Measurements from ENCODE around the gene HCN3.

HCN3 gene

DNA sequence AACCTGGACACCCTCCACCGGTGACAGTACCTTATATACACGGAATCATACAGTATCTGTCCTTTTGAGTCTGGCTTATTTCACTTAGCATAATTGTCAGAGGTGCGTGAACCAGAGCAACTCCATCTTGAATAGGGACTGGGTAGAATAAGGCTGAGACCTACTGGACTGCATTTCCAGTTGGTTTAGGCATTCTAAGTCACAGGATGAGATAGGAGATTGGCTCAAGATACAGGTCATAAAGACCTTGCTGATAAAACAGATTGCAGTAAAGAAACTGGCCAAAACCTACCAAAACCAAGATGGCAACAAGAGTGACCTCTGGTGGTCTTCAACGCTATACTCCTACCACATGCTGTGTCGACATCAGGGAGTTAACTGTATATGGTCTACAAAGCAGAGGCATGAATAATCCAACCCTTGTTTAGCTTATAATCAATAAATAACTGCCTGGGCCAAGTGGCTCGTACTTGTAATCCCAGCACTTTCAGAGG, 30.0 kb downstream of the HCN3 start:
- H3K9me3 ChIP-seq (ENCODE audit: control insufficient read depth in 1 of 2, low read length in 2 of 2): no peaks in the 10 kb centered on the region
- H3K36me3 ChIP-seq (ENCODE audit: control insufficient read depth in 1 of 2, insufficient read depth in 2 of 2, low read length in 2 of 2): peaks cover 3 to 11% of the 10 kb centered on the region in 2 donors
- no peak overlapping the region for H3K27ac ChIP-seq (ENCODE audit: low read depth, low read length)
- no peak overlapping the region for H3K9ac ChIP-seq (ENCODE audit: low read depth in 1 of 2, low read length in 2 of 2)
- no peaks in the 10 kb centered on the region for H3K27me3 ChIP-seq (ENCODE audit: control insufficient read depth in 1 of 2, insufficient read depth in 2 of 2, low read length in 2 of 2)
- no peak overlapping the region for H3K4me3 ChIP-seq (ENCODE audit: low read depth in 1 of 2, low read length in 2 of 2)
- peaks cover 20 to 27% of the 10 kb centered on the region in 2 donors for H3K4me1 ChIP-seq (ENCODE audit: control insufficient read depth in 1 of 2, insufficient read depth in 2 of 2, low read length in 2 of 2)

DNA sequence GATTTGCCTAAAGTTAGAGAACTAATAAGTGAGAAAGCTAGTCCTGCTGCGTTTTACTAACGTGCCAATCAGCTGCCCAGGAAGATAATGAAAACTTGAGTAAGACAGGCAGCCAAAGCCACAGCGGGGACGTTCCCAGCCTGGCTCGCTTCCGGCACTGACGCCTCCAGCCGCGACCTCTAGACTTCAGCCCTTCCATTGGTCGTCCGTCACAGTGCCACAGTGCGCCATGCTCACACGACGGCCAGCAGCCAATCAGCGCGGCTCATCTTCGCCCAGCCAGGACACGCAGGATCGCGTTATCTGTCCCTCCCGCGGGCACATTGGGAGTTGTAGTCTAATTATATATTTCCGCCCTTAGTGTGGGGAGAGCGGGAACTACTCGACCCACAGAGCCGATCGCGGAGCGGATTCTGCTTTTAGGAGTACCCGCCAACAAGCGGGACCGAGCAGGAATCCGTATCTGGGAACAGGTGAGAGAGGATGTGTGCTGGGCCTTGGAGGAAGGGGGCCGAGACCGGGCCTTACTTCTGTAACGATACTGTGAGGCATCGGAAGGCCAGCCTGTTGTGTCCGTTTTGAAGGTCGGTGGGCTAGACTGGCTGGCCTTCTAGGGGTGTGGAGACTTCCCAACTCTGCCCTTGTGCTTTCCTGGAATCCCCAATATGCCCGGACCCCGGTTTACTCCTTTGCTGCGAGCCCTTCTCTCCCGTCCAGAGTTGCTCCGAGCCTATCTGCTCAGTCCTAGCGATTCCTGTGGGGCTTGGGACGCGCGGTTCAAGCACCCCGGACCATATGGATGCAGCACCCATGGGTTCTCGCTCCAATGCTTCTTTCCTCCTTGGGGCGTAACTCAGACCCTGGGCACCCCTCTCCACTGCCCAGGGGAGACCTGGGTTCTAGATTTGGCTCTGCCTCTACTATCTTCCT, 31.5 kb downstream of the HCN3 start, which contains the start of gene FDPS:
Gene FDPS, plus strand, starts transcription at position 374 of the 930 bp plus-strand sequence. CDS start 924 bp downstream, outside the sequence.
- Histone ChIP-seq H3K4me3 (ENCODE audit: low read depth in 1 of 2, low read length in 2 of 2) (peak within 1 kb of the TSS; percentile 95), H3K9ac (ENCODE audit: low read depth in 1 of 2, low read length in 2 of 2) (peak within 1 kb of the TSS; percentile 86 to 94), H3K27ac (ENCODE audit: low read depth, low read length) (peak within 1 kb of the TSS; percentile 85), H3K9me3 (ENCODE audit: control insufficient read depth in 1 of 2, low read length in 2 of 2) (no peaks in the 10 kb centered on the region), H3K4me1 (ENCODE audit: control insufficient read depth in 1 of 2, insufficient read depth in 2 of 2, low read length in 2 of 2) (peaks cover 20 to 27% of the 10 kb centered on the region in 2 donors), H3K36me3 (ENCODE audit: control insufficient read depth in 1 of 2, insufficient read depth in 2 of 2, low read length in 2 of 2) (peaks cover 5 to 23% of the 10 kb centered on the region in 2 donors), H3K27me3 (ENCODE audit: control insufficient read depth in 1 of 2, insufficient read depth in 2 of 2, low read length in 2 of 2) (no peaks in the 10 kb centered on the region)

DNA sequence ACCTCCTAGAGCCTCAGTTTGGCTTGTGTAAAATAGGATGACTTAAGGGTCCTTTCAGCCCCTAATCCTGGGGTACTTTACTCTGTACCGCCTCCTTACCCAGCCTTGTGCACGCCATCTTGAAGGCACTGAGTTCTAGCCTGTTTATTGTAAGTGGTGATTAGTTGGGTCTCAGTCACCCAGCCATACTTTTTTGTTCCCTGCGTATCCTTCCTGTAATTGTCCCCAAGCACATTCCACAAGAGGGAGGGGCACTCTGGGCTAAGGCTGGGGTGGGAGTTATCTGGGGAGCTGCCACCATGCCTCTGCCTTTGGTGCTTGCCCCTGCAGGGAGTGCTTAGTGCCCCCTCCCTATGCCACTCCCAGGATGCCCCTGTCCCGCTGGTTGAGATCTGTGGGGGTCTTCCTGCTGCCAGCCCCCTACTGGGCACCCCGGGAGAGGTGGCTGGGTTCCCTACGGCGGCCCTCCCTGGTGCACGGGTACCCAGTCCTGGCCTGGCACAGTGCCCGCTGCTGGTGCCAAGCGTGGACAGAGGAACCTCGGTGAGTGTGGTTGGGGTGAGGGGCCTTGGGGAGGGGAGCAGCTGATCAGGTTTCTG, 32.3 kb downstream of the HCN3 start:
- Histone ChIP-seq H3K4me3 (ENCODE audit: low read depth in 1 of 2, low read length in 2 of 2) (peak overlapping the region; percentile 95), H3K27ac (ENCODE audit: low read depth, low read length) (peak overlapping the region; percentile 85), H3K4me1 (ENCODE audit: control insufficient read depth in 1 of 2, insufficient read depth in 2 of 2, low read length in 2 of 2) (peaks cover 18 to 27% of the 10 kb centered on the region in 2 donors), H3K27me3 (ENCODE audit: control insufficient read depth in 1 of 2, insufficient read depth in 2 of 2, low read length in 2 of 2) (no peaks in the 10 kb centered on the region), H3K36me3 (ENCODE audit: control insufficient read depth in 1 of 2, insufficient read depth in 2 of 2, low read length in 2 of 2) (peaks cover 5 to 27% of the 10 kb centered on the region in 2 donors), H3K9me3 (ENCODE audit: control insufficient read depth in 1 of 2, low read length in 2 of 2) (no peaks in the 10 kb centered on the region), H3K9ac (ENCODE audit: low read depth in 1 of 2, low read length in 2 of 2) (peak overlapping the region; percentile 86 to 94)

DNA sequence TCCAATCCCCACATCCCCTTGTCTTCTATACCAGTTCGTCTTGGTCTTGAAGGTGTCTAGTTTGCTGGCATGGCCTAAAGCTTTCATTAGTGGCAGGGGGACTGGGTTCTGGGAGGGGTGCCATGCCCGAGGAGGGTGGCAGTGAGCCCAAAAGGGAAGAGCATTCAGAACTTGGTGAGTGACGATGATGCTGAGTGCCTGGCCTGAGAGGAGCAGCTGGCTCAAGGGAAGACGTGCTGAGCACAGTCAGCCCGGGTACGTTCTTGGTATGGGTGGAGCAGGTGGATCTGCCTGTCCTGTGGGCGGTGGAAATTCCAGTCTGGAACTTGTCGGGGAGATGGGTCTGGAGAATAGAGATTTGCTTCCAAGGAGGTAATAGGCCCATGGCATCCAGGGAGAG, 36.0 kb downstream of the HCN3 start:
- H3K36me3 ChIP-seq (ENCODE audit: control insufficient read depth in 1 of 2, insufficient read depth in 2 of 2, low read length in 2 of 2): peaks cover 5 to 38% of the 10 kb centered on the region in 2 donors

DNA sequence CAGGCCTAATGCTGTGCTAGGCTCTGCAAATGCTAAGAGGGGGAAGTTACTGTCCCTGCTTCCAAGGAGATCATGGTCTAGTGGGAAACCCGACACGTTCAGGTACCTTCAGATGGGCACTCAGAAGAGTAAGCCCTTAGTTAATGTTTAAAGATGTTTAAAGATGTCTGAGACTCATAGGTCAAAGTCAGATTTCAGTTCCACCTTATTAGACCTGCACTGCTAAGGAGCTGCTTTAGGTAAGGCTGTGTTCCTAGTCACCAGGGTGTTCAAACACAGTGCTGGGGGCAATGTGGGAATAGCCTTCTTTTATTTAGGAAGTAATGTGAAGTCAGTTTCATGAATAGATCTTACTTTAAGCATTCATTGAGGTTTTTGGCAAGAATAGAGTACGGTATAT, 39.7 kb downstream of the HCN3 start:
- Histone ChIP-seq H3K4me1 (ENCODE audit: control insufficient read depth in 1 of 2, insufficient read depth in 2 of 2, low read length in 2 of 2) (peaks cover 22 to 32% of the 10 kb centered on the region in 2 donors), H3K9me3 (ENCODE audit: control insufficient read depth in 1 of 2, low read length in 2 of 2) (no peaks in the 10 kb centered on the region), H3K9ac (ENCODE audit: low read depth in 1 of 2, low read length in 2 of 2) (no peak overlapping the region), H3K36me3 (ENCODE audit: control insufficient read depth in 1 of 2, insufficient read depth in 2 of 2, low read length in 2 of 2) (peaks cover 10 to 49% of the 10 kb centered on the region in 2 donors), H3K4me3 (ENCODE audit: low read depth in 1 of 2, low read length in 2 of 2) (peak overlapping the region in 1 of 2 donors; percentile 31), H3K27ac (ENCODE audit: low read depth, low read length) (no peak overlapping the region), H3K27me3 (ENCODE audit: control insufficient read depth in 1 of 2, insufficient read depth in 2 of 2, low read length in 2 of 2) (no peaks in the 10 kb centered on the region)

More for the DNA sequence above, 36.0 kb downstream of the HCN3 start:
- Histone ChIP-seq H3K4me3 (ENCODE audit: low read depth in 1 of 2, low read length in 2 of 2) (no peak overlapping the region), H3K27ac (ENCODE audit: low read depth, low read length) (no peak overlapping the region), H3K4me1 (ENCODE audit: control insufficient read depth in 1 of 2, insufficient read depth in 2 of 2, low read length in 2 of 2) (peaks cover 22 to 29% of the 10 kb centered on the region in 2 donors), H3K9ac (ENCODE audit: low read depth in 1 of 2, low read length in 2 of 2) (no peak overlapping the region), H3K9me3 (ENCODE audit: control insufficient read depth in 1 of 2, low read length in 2 of 2) (no peaks in the 10 kb centered on the region), H3K27me3 (ENCODE audit: control insufficient read depth in 1 of 2, insufficient read depth in 2 of 2, low read length in 2 of 2) (no peaks in the 10 kb centered on the region)

DNA sequence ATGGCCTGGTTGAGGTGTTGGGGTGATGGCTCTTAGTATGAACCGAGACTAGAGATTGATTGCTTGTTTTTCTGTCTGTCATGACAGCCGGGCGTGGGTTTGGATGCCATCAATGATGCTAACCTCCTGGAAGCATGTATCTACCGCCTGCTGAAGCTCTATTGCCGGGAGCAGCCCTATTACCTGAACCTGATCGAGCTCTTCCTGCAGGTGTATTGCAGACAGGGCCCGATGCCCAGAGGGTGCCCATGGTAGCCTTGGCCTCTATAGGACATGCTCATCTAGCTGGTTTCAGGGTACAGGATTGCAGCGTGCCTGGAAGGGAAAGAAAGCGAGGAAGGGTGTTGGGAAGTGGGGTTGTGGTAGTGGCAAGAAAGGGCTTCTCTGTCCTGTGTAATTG, 40.8 kb downstream of the HCN3 start:
- no peaks in the 10 kb centered on the region for H3K27me3 ChIP-seq (ENCODE audit: control insufficient read depth in 1 of 2, insufficient read depth in 2 of 2, low read length in 2 of 2)
- peaks cover 5 to 39% of the 10 kb centered on the region in 2 donors for H3K36me3 ChIP-seq (ENCODE audit: control insufficient read depth in 1 of 2, insufficient read depth in 2 of 2, low read length in 2 of 2)
- H3K9ac ChIP-seq (ENCODE audit: low read depth in 1 of 2, low read length in 2 of 2): no peak overlapping the region
- H3K27ac ChIP-seq (ENCODE audit: low read depth, low read length): no peak overlapping the region
- H3K9me3 ChIP-seq (ENCODE audit: control insufficient read depth in 1 of 2, low read length in 2 of 2): no peaks in the 10 kb centered on the region
- H3K4me1 ChIP-seq (ENCODE audit: control insufficient read depth in 1 of 2, insufficient read depth in 2 of 2, low read length in 2 of 2): peaks cover 30 to 40% of the 10 kb centered on the region in 2 donors
- H3K4me3 ChIP-seq (ENCODE audit: low read depth in 1 of 2, low read length in 2 of 2): no peak overlapping the region

DNA sequence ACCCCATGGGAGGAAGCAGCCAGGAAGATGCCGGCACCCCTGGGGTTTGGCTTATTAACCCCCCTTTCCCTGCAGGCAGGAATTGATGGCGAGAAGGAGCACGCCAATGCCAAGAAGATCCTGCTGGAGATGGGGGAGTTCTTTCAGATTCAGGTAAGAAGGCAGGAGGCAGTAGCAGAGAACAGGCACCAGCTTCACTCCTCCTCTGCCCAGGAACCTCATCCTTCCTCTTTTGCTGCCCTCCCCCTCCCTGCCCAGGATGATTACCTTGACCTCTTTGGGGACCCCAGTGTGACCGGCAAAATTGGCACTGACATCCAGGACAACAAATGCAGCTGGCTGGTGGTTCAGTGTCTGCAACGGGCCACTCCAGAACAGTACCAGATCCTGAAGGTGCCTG, 42.3 kb downstream of the HCN3 start:
- Histone ChIP-seq H3K4me1 (ENCODE audit: control insufficient read depth in 1 of 2, insufficient read depth in 2 of 2, low read length in 2 of 2) (peaks cover 30 to 40% of the 10 kb centered on the region in 2 donors), H3K9ac (ENCODE audit: low read depth in 1 of 2, low read length in 2 of 2) (peak overlapping the region in 1 of 2 donors; percentile 21), H3K27ac (ENCODE audit: low read depth, low read length) (no peak overlapping the region), H3K4me3 (ENCODE audit: low read depth in 1 of 2, low read length in 2 of 2) (no peak overlapping the region), H3K9me3 (ENCODE audit: control insufficient read depth in 1 of 2, low read length in 2 of 2) (no peaks in the 10 kb centered on the region), H3K36me3 (ENCODE audit: control insufficient read depth in 1 of 2, insufficient read depth in 2 of 2, low read length in 2 of 2) (peaks cover 5 to 28% of the 10 kb centered on the region in 2 donors), H3K27me3 (ENCODE audit: control insufficient read depth in 1 of 2, insufficient read depth in 2 of 2, low read length in 2 of 2) (no peaks in the 10 kb centered on the region)

DNA sequence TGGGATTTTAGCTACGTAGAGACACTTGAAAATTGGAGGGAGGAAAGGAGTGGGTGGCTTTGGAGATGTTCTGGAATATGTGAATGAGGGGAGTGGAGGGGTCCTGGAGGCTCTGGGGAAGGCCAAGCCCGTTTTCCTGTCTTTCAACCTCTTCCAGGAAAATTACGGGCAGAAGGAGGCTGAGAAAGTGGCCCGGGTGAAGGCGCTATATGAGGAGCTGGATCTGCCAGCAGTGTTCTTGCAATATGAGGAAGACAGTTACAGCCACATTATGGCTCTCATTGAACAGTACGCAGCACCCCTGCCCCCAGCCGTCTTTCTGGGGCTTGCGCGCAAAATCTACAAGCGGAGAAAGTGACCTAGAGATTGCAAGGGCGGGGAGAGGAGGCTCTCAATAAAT, 43.0 kb downstream of the HCN3 start:
- peaks cover 5 to 22% of the 10 kb centered on the region in 2 donors for H3K36me3 ChIP-seq (ENCODE audit: control insufficient read depth in 1 of 2, insufficient read depth in 2 of 2, low read length in 2 of 2)
- no peaks in the 10 kb centered on the region for H3K27me3 ChIP-seq (ENCODE audit: control insufficient read depth in 1 of 2, insufficient read depth in 2 of 2, low read length in 2 of 2)
- peaks cover 32 to 45% of the 10 kb centered on the region in 2 donors for H3K4me1 ChIP-seq (ENCODE audit: control insufficient read depth in 1 of 2, insufficient read depth in 2 of 2, low read length in 2 of 2)
- H3K9ac ChIP-seq (ENCODE audit: low read depth in 1 of 2, low read length in 2 of 2): peak overlapping the region; percentile 55 to 69
- no peak overlapping the region for H3K27ac ChIP-seq (ENCODE audit: low read depth, low read length)
- H3K4me3 ChIP-seq (ENCODE audit: low read depth in 1 of 2, low read length in 2 of 2): peak overlapping the region; percentile 69 to 70
- no peaks in the 10 kb centered on the region for H3K9me3 ChIP-seq (ENCODE audit: control insufficient read depth in 1 of 2, low read length in 2 of 2)

DNA sequence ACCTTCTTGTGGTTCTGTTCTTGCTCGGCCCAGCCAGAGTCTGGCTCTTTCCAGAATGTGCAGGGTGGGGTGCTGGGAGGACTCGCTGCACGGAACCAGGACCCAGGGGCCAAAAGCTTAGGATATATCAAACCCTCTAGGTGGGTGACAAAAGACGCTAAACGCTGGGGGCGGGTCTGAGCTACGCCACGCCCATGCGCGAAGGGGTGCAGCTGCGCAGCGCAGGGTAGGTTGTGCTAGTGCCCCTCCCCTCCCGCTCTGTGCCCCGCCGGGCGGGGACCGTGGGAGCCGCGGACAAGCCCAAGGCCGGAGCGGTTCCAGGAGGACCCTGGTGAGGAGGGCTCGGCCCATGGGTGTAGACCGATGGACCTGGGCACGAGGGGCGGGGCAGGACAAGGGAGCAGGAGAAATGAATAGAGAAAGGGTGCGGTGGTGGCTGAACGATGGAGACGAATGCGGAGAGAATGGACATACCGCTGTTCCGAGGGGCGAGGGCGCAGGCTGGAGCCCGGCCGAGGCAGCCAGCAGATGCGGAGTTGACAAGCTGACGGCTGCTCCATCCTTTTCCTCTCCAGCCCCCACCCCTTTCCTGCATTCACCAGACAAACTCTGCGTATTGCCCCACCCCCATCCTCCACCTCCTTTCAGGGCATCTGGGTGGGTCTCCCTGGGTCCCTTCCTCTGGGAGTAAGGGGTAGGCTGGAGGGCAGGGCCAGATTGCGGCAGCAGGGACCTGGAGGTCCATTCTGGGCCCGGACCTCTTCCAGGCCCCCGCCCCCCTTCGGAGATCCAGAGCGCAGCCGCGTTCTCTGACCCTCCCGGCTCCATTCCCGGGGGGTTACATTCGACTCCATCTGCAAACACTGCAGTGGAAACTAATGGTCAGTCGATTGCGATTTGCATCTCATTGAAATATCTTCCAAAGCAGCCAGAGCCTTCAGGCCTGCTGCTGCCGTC, 43.7 kb downstream of the HCN3 start, which contains the start of gene RUSC1:
Gene RUSC1, plus strand, starts transcription at position 234 of the 957 bp plus-strand sequence. CDS start 880 bp downstream, outside the sequence.
- Histone ChIP-seq H3K4me3 (ENCODE audit: low read depth in 1 of 2, low read length in 2 of 2) (peak within 1 kb of the TSS; percentile 69 to 70), H3K4me1 (ENCODE audit: control insufficient read depth in 1 of 2, insufficient read depth in 2 of 2, low read length in 2 of 2) (peaks cover 39 to 52% of the 10 kb centered on the region in 2 donors), H3K9ac (ENCODE audit: low read depth in 1 of 2, low read length in 2 of 2) (peak within 1 kb of the TSS; percentile 55 to 69), H3K27me3 (ENCODE audit: control insufficient read depth in 1 of 2, insufficient read depth in 2 of 2, low read length in 2 of 2) (no peaks in the 10 kb centered on the region), H3K36me3 (ENCODE audit: control insufficient read depth in 1 of 2, insufficient read depth in 2 of 2, low read length in 2 of 2) (peaks cover 5 to 22% of the 10 kb centered on the region in 2 donors), H3K27ac (ENCODE audit: low read depth, low read length) (peak within 1 kb of the TSS; percentile 27), H3K9me3 (ENCODE audit: control insufficient read depth in 1 of 2, low read length in 2 of 2) (no peaks in the 10 kb centered on the region)

Data from duodenal mucosa (tissue), 2 donors.